Measurements from ENCODE around the gene BRINP2. TPM values are rescaled to one million over a fixed set of nuclear protein-coding genes. Genes with fewer than 3 reads are reported as not detected.

BRINP2 gene
- total and polyA plus RNA-seq, 2 of the 4 experiments (the other 2 are of a cell fraction): not detected

GRCh38 chr1:177287994-177288393, 117.2 kb downstream of the BRINP2 start:
- H3K4me3 ChIP-seq (ENCODE audit: insufficient read depth, low read depth, low read length): no peak overlapping the region
- intact Hi-C loops (cut with micrococcal nuclease): no loop called here
- no peak overlapping the region for H4K5ac ChIP-seq (ENCODE audit: low read depth, low read length)
- H2BK15ac ChIP-seq (ENCODE audit: low read depth, low read length): no peak overlapping the region
- no peak overlapping the region for H4K8ac ChIP-seq (ENCODE audit: low read depth in 2 of 2, low read length in 2 of 2)
- H3K9me3 ChIP-seq (ENCODE audit: control insufficient read depth, insufficient read depth, low read length): no peaks in the 10 kb centered on the region
- no peak overlapping the region for H2BK120ac ChIP-seq (ENCODE audit: low read depth, low read length)
- no TSS peak for BruUV-seq (replicated peaks)
- no peak overlapping the region for H3K56ac ChIP-seq (ENCODE audit: extremely low read depth, insufficient read depth, low read length)
- no peaks in the 10 kb centered on the region for H3K79me1 ChIP-seq (ENCODE audit: low read depth in 1 of 2, low read length in 2 of 2)
- H3K23ac ChIP-seq (ENCODE audit: low read depth, low read length): no peak overlapping the region
- no peak overlapping the region for H4K91ac ChIP-seq (ENCODE audit: insufficient read depth, low read depth, low read length)
- no peak overlapping the region for H3K9ac ChIP-seq (ENCODE audit: low read depth, low read length)
- no peaks in the 10 kb centered on the region for H3K9me1 ChIP-seq (ENCODE audit: insufficient read depth, low read length)
- POLR2A ChIA-PET (ENCODE audit: unreplicated experiment): no interaction called here
- no peaks in the 10 kb centered on the region for H3K36me3 ChIP-seq (ENCODE audit: control insufficient read depth, insufficient read depth, low read length)
- in situ Hi-C loops (cut with MboI; ENCODE audit: low sequenced_read_pairs): no loop called here
- no peaks in the 10 kb centered on the region for H3K27me3 ChIP-seq (ENCODE audit: control insufficient read depth, insufficient read depth, low read length)
- H2AK5ac ChIP-seq (ENCODE audit: low read depth, low read length): no peak overlapping the region
- DNase-seq (peak; percentile 2), ATAC-seq (ENCODE audit: low read depth) (no peak)
- H2BK5ac ChIP-seq (ENCODE audit: low read depth, low read length, poor library complexity, severe bottlenecking): no peak overlapping the region
- no peak overlapping the region for H2AK9ac ChIP-seq (replicated peaks; ENCODE audit: low read depth, low read length, poor library complexity)
- dilution Hi-C loops (cut with HindIII; ENCODE audit: low sequenced_read_pairs, unreplicated experiment): no loop called here
- TF ChIP-seq RAD21 (IDR thresholded peaks at IDR 0.05; ENCODE audit: low read length): no peak
- no peak for TF ChIP-seq MAFK (IDR thresholded peaks at IDR 0.05; ENCODE audit: low read depth, low read length)
- TF ChIP-seq ELK1 (IDR thresholded peaks at IDR 0.05; ENCODE audit: borderline replicate concordance, low read depth, low read length): no peak
- TF ChIP-seq CEBPB (IDR thresholded peaks at IDR 0.05; ENCODE audit: low read depth, low read length): no peak
- no peak for TF ChIP-seq MAZ (IDR thresholded peaks at IDR 0.05; ENCODE audit: borderline replicate concordance, low read depth, low read length)
- TF ChIP-seq NFE2L2 (IDR thresholded peaks at IDR 0.05; ENCODE audit: low read depth, low read length): no peak
- TF ChIP-seq BHLHE40 (IDR thresholded peaks at IDR 0.05; ENCODE audit: low read depth, low read length): no peak
- no peak for TF ChIP-seq MXI1 (IDR thresholded peaks at IDR 0.05; ENCODE audit: borderline replicate concordance, low read depth, low read length)
- no peak for TF ChIP-seq RCOR1 (IDR thresholded peaks at IDR 0.05; ENCODE audit: insufficient replicate concordance, low read length)
- TF ChIP-seq, protein P1, sequence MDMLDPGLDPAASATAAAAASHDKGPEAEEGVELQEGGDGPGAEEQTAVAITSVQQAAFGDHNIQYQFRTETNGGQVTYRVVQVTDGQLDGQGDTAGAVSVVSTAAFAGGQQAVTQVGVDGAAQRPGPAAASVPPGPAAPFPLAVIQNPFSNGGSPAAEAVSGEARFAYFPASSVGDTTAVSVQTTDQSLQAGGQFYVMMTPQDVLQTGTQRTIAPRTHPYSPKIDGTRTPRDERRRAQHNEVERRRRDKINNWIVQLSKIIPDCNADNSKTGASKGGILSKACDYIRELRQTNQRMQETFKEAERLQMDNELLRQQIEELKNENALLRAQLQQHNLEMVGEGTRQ (IDR thresholded peaks at IDR 0.05; ENCODE audit: low read depth, low read length): no peak
- TF ChIP-seq SMC3 (IDR thresholded peaks at IDR 0.05; ENCODE audit: low read depth, low read length): no peak
- TF ChIP-seq RFX5 (IDR thresholded peaks at IDR 0.05; ENCODE audit: low read depth, low read length): no peak
- TF ChIP-seq CHD1 (IDR thresholded peaks at IDR 0.05; ENCODE audit: low read depth, low read length): no peak
- no peak for TF ChIP-seq CTCF (conservative IDR thresholded peaks at IDR 0.05; ENCODE audit: low read depth, low read length)
- no peak for TF ChIP-seq FOS (IDR thresholded peaks at IDR 0.05; ENCODE audit: low read depth, low read length)
- no peak overlapping the region for H2AFZ ChIP-seq (replicated peaks; ENCODE audit: low read length, poor library complexity)
- CTCF ChIA-PET: interaction anchor here (0.6 kb wide), 1 partner anchor 77 kb away, joined by 3 read pairs; no protein-coding TSS in a partner anchor
- no peak overlapping the region for H3K4ac ChIP-seq (ENCODE audit: low read depth, low read length)
- no peak overlapping the region for H2BK20ac ChIP-seq (ENCODE audit: low read depth, low read length)
- no peaks in the 10 kb centered on the region for H4K20me1 ChIP-seq (ENCODE audit: insufficient read depth, low read length)
- no CpG with 5 or more reads among the region's 2 CpGs for WGBS, 2 experiments (ENCODE audit: extremely low coverage in 2 of 2, insufficient read length in 1 of 2)
- no peak overlapping the region for H3K27ac ChIP-seq (ENCODE audit: insufficient read depth, low read length)
- H3K14ac ChIP-seq (replicated peaks; ENCODE audit: low read depth, low read length): no peak overlapping the region
- no peak overlapping the region for H3K18ac ChIP-seq (ENCODE audit: low read depth, low read length)
- no peak overlapping the region for H3K4me2 ChIP-seq (ENCODE audit: low read depth, low read length)
- no peaks in the 10 kb centered on the region; the same call in 1 of the 2 replicates for H3K4me1 ChIP-seq (ENCODE audit: control insufficient read depth, insufficient read depth, low read length)

Measured in IMR-90 (cell line).